MCF 10A (cell line): ENCODE data around the gene B9D2. TPM values are rescaled to one million over a fixed set of nuclear protein-coding genes. Genes with fewer than 3 reads are reported as not detected.
A peak's percentile ranks its signal among the peaks of the same experiment; 100 is the strongest.

Source experiments
- BruUV-seq: library from RNA; stranded (reverse); fragments of 400-500 nt; replicated peaks from 2 replicates; lab custom pipeline; 2021; lab: Mats Ljungman, UMichigan
- CTCF ChIA-PET: fragments of 300-600 bp; sonication (Branson Sonifier 250); formaldehyde crosslinking; extraction: SDS; loops from one replicate; lab custom pipeline; 2021; ENCODE audit warnings: antibody characterized with exemption, inconsistent platforms; lab: Yijun Ruan, JAX
- POLR2A ChIA-PET: fragments of 300-600, 350-650 bp; sonication (Branson Sonifier 250); formaldehyde crosslinking; extraction: SDS; loops from one replicate; lab custom pipeline; 2020; ENCODE audit warnings: antibody characterized with exemption, inconsistent platforms; lab: Yijun Ruan, JAX
- DNase-seq: peaks from one replicate; pipeline ENCODE4 v3.0.0-alpha.2; 2018; ENCODE audit not compliant: unreplicated experiment
- H3K27ac Mint-ChIP-seq: one replicate; pipeline ENCODE4 v1.8.0; 2022; ENCODE audit warnings: mild to moderate bottlenecking, low read depth, mixed read lengths; ENCODE audit not compliant: unreplicated experiment
- H3K27me3 Mint-ChIP-seq: one replicate; pipeline ENCODE4 v1.8.0; 2022; ENCODE audit warnings: mixed read lengths; ENCODE audit not compliant: insufficient read depth, unreplicated experiment
- H3K36me3 Mint-ChIP-seq: one replicate; pipeline ENCODE4 v1.8.0; 2022; ENCODE audit warnings: mild to moderate bottlenecking, moderate library complexity, mixed read lengths; ENCODE audit not compliant: insufficient read depth, unreplicated experiment
- H3K4me1 Mint-ChIP-seq: one replicate; pipeline ENCODE4 v1.8.0; 2022; ENCODE audit warnings: mixed read lengths; ENCODE audit not compliant: insufficient read depth, unreplicated experiment
- H3K4me3 Mint-ChIP-seq: one replicate; pipeline ENCODE4 v1.8.0; 2022; ENCODE audit warnings: mild to moderate bottlenecking, moderate library complexity, mixed read lengths; ENCODE audit not compliant: unreplicated experiment
- H3K9me3 Mint-ChIP-seq: one replicate; pipeline ENCODE4 v1.8.0; 2022; ENCODE audit warnings: mixed read lengths; ENCODE audit not compliant: unreplicated experiment
- intact Hi-C: fragments of 100-400 bp; cut with micrococcal nuclease; formaldehyde crosslinking; loops from 2 replicates; pipeline ENCODE4 v1.14.1; 2022
- total RNA-seq: library from RNA; stranded (reverse); gene quantifications from 2 replicates; pipeline ENCODE4 v1.2.3, GENCODE V29; 2022
- TF ChIP-seq, protein P1 (sequence below): fragments of 200-600 bp; IDR thresholded peaks from one replicate; pipeline ENCODE4 v1.8.0; 2022; ENCODE audit warnings: antibody characterized with exemption, mild to moderate bottlenecking; ENCODE audit not compliant: unreplicated experiment

Gene B9D2
- total RNA-seq, 1 experiment from 2014 or later, result 5.7 TPM

DNA sequence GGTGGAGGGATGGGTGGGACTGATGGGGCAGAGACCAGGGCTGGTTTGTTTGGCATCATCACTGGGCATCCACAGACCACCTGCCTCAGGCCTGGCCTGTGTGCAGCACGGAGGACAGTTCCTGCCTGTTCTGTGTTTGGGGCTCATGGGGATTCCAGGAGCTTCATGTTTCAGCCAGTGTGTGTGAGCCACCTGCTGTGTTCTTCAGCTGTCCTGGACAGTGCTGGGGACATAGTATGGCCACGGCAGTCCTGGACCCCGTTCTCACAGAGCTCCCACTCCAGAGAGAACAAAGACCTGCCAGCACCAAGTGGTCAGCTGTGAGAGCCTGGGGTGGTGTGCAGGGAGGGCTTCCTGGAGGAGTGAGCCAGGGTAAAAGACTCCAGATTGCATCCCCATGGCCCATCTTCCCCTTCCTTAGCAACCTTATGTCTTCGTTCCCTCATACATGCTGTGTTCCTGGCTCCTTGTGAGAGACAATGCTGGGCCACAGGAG is 55.9 kb downstream of the B9D2 start:
- POLR2A ChIA-PET, result interaction anchor here (0.7 to 4.2 kb wide), 11 partner anchors 15 to 506 kb away, joined by 3 to 54 read pairs (median 4); partner anchors contain the start of gene HNRNPUL1
- Mint-ChIP-seq H3K36me3 (peaks cover 83% of the 10 kb centered on the region), H3K27ac (peak overlapping the region; percentile 96), H3K27me3 (no peaks in the 10 kb centered on the region), H3K4me3 (peak overlapping the region; percentile 87), H3K9me3 (no peaks in the 10 kb centered on the region), H3K4me1 (peaks cover 22% of the 10 kb centered on the region)
- no peak for DNase-seq
- CTCF ChIA-PET, result interaction anchor here (0.5 to 3.2 kb wide), 21 partner anchors 8 to 545 kb away, joined by 3 to 30 read pairs (median 5); partner anchors contain the start of genes B9D2 and HNRNPUL1
- BruUV-seq, result no TSS peak
- intact Hi-C loops, result loop anchor here (1.0 to 5.0 kb wide), 3 partner anchors 45 to 166 kb away; no protein-coding TSS in a partner anchor
- TF ChIP-seq, protein P1, sequence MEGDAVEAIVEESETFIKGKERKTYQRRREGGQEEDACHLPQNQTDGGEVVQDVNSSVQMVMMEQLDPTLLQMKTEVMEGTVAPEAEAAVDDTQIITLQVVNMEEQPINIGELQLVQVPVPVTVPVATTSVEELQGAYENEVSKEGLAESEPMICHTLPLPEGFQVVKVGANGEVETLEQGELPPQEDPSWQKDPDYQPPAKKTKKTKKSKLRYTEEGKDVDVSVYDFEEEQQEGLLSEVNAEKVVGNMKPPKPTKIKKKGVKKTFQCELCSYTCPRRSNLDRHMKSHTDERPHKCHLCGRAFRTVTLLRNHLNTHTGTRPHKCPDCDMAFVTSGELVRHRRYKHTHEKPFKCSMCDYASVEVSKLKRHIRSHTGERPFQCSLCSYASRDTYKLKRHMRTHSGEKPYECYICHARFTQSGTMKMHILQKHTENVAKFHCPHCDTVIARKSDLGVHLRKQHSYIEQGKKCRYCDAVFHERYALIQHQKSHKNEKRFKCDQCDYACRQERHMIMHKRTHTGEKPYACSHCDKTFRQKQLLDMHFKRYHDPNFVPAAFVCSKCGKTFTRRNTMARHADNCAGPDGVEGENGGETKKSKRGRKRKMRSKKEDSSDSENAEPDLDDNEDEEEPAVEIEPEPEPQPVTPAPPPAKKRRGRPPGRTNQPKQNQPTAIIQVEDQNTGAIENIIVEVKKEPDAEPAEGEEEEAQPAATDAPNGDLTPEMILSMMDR, result no peak

DNA sequence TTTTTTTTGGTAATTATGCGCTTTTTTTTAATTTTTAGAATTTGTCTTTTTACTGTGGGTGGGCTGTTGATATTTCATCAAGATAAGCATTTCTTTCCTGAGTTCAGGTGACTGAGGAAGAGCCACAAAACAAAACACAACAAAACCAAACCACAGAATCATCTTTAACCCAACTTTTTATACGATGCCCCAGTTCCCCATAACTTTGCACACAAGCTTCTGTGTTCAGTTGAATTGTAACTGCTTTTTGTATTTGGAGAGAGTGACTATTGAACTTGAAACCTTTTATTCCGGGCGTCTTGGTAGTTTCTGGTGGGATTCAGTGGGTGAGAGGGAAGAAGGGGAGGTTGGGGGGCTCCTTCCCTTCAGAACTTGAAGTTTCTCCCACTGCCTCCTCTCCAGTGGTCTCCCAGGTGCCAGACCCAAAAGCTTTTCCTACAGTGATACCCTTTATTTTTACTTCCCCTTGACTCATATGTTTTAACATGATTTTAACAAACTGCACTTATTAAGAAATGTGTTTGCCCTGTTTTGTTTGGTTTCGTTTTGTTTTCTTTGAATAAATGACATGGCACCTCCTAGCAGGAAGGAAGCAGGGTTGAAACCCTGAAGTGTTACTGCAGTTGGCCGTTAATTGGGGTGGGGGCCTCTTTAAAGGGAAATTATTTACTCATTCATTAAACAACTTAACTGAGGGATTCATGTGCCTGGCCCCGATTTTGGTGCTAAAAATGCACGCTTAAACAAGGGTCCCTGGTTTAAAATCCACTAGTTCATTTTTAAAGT is 56.7 kb downstream of the B9D2 start:
- Mint-ChIP-seq H3K27me3 (no peaks in the 10 kb centered on the region), H3K36me3 (peaks cover 86% of the 10 kb centered on the region), H3K4me3 (no peak overlapping the region), H3K4me1 (peaks cover 22% of the 10 kb centered on the region), H3K9me3 (no peaks in the 10 kb centered on the region), H3K27ac (no peak overlapping the region)
- no peak for DNase-seq
- CTCF ChIA-PET, result interaction anchor here (0.7 to 3.2 kb wide), 13 partner anchors 8 to 546 kb away, joined by 3 to 30 read pairs (median 9); partner anchors contain the start of gene HNRNPUL1
- intact Hi-C loops, result loop anchor here (5.0 kb wide), 1 partner anchor 165 kb away; no protein-coding TSS in a partner anchor
- BruUV-seq, result TSS peak; percentile 34
- POLR2A ChIA-PET, result interaction anchor here (0.6 to 4.2 kb wide), 4 partner anchors 20 to 160 kb away, joined by 3 to 54 read pairs (median 8); partner anchors contain the start of gene HNRNPUL1
- TF ChIP-seq, protein P1, result no peak

DNA sequence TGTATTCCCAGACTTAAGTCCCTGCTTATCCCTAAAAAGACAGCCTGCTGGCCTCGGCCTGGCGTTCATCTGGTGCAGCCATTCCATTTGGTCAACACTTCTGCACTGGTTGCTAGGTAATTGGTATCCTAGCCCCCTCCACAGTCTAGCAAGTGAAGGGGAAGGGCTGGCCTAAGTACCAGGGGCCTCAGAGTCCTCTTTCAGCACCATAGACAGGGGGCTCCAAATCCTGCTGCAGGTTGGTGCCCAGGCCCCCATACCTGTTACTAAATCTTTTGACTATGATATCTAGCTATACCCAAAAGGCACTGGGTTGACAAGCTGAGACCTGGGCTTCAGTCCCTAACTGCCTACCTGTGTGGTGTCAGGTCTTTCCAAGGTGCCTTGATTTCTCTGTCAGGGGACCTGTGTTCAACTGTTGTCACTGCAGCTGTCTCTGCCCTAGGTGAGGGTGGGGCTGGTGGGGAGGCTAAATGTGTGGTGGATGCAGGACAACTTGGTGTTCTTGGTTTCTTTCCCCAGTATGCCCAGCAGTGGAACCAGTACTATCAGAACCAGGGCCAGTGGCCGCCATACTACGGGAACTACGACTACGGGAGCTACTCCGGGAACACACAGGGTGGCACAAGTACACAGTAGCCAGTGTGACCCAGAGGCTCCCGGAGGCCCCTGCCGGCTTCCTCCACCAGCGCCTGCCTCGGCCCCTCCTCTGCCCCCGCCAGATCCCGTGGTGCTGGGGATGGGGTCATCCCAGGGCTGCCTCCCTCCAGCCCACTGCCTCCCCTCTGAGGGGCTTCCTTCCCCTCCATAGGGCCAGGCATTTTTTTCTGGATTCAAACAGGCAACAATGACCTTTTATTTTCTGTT is 57.8 kb downstream of the B9D2 start:
- TF ChIP-seq, protein P1, result no peak
- Mint-ChIP-seq H3K9me3 (no peaks in the 10 kb centered on the region), H3K36me3 (peaks cover 92% of the 10 kb centered on the region), H3K27me3 (no peaks in the 10 kb centered on the region), H3K4me3 (no peak overlapping the region), H3K4me1 (peaks cover 14% of the 10 kb centered on the region), H3K27ac (no peak overlapping the region)
- POLR2A ChIA-PET, result no interaction called here
- BruUV-seq, result no TSS peak
- DNase-seq, result no peak
- intact Hi-C loops, result loop anchor here (5.0 kb wide), 1 partner anchor 164 kb away; no protein-coding TSS in a partner anchor
- CTCF ChIA-PET, result interaction anchor here (0.6 to 3.2 kb wide), 4 partner anchors 13 to 127 kb away, joined by 3 to 18 read pairs (median 5); partner anchors contain the start of gene HNRNPUL1
